Lung (tissue), 12 donors: ENCODE measurements around the gene ABCA7. TPM values are rescaled to one million over a fixed set of nuclear protein-coding genes. Genes with fewer than 3 reads are reported as not detected.
"Not testable (repeated sequence)": the region's sequence is repeated elsewhere in the genome, so short reads cannot be mapped to it uniquely, and the experiment has no call there.

ENCODE experiments used
- ATAC-seq: fragments of 200-7000 bp; cut with Tn5 transposase; one replicate; pipeline ENCODE4 v1.9.1; 2020; ENCODE audit warnings: moderate number of reproducible peaks; ENCODE audit not compliant: insufficient read depth, low FRiP score
- DNase-seq, 3 donors: peaks; one replicate each; pipeline ENCODE4 v3.0.0-alpha.2; 2013 to 2017
- H3K27ac ChIP-seq, 2 donors: one replicate each; pipeline ENCODE4 v1.5.1; 2013; ENCODE audit warnings: mild to moderate bottlenecking in 2 of 2, moderate library complexity in 2 of 2, control low read depth in 1 of 2, inconsistent platforms in 1 of 2, low read depth in 1 of 2, low read length in 1 of 2
- H3K27me3 ChIP-seq, 3 donors: one replicate each; pipeline ENCODE4 v1.5.1; 2013; ENCODE audit warnings: low read length in 2 of 3; ENCODE audit not compliant: control insufficient read depth in 3 of 3, insufficient read depth in 3 of 3
- H3K36me3 ChIP-seq, 4 donors: one replicate each; pipeline ENCODE4 v1.5.1; 2013; ENCODE audit warnings: low read length in 4 of 4, mild to moderate bottlenecking in 1 of 4, moderate library complexity in 1 of 4; ENCODE audit not compliant: control insufficient read depth in 4 of 4, insufficient read depth in 4 of 4
- H3K4me1 ChIP-seq, 5 donors: one replicate each; pipeline ENCODE4 v1.5.1; 2013; ENCODE audit warnings: low read length in 5 of 5, mild to moderate bottlenecking in 2 of 5, moderate library complexity in 1 of 5; ENCODE audit not compliant: control insufficient read depth in 5 of 5, insufficient read depth in 5 of 5
- H3K4me3 ChIP-seq: one replicate; pipeline ENCODE4 v1.5.1; 2013; ENCODE audit warnings: mild to moderate bottlenecking, control low read depth, moderate library complexity
- H3K9ac ChIP-seq, 2 donors: one replicate each; pipeline ENCODE4 v1.5.1; 2013; ENCODE audit warnings: low read length in 2 of 2, control low read depth in 1 of 2; ENCODE audit not compliant: insufficient read depth in 1 of 2
- H3K9me3 ChIP-seq, 4 donors: one replicate each; pipeline ENCODE4 v1.5.1; 2013; ENCODE audit warnings: low read length in 3 of 4, mild to moderate bottlenecking in 1 of 4, moderate library complexity in 1 of 4; ENCODE audit not compliant: control insufficient read depth in 4 of 4, insufficient read depth in 3 of 4
- CTCF ChIP-seq: IDR thresholded peaks from 2 replicates; pipeline ENCODE4 v1.5.1; 2012; ENCODE audit warnings: mild to moderate bottlenecking; ENCODE audit errors: control extremely low read depth, extremely low read depth
- WGBS, 2 donors: extraction: QIAGEN DNeasy Blood & Tissue Kit; methylation state at CpG; one replicate each; pipeline ENCODE4 v1.1.7; 2013; 5-methylcytosine and 5-hydroxymethylcytosine counted together
- polyA plus RNA-seq, 2 donors: library from polyadenylated mRNA; stranded (reverse); fragments of 200-250 nt; gene quantifications; one replicate each; pipeline ENCODE4 v1.2.1, GENCODE V29; 2013
- total RNA-seq, 2 donors: library from RNA; depleted of rRNA in 1 of 2; stranded (reverse); fragments of >200 nt in 1 of 2; gene quantifications; one replicate each; pipeline ENCODE4 v1.2.1, GENCODE V29; 2014 to 2021
- donor health status: control.
- donor health status: control.
- donor health status: Bipolar disorder and iron deficiency.
- donor health status: healthy.
- donor health status: DM: yes; HTN: yes; CAD: no.

The ABCA7 gene
- total and polyA plus RNA-seq, 4 donors, result 20.1 to 54.4 (median 41.7) TPM

DNA sequence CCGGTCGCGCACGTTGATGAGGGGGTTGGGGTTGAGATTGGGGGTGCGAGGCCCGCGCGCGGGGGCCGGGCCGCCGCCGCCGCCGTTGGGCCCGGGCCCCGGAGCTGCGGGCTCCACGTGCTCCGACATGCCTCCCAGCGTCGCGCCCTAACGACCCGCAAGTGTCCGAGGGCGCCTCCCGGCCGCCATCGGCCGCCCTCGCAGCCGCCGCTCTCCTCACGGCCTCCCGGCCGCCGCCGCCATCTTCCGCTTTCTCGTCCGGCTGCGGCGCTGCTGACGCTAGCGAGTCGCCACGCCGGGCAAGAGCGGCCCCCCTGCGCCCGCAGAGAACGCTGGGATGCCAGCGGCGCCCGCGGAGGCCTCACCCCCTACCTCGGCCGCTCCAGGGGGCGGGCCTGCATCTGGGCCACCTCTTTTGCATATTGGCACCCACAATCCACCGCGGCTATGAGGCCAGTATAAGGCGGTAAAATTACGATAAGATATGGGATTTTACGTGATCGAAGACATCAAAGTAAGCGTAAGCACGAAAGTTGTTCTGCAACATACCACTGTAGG lies 19.0 kb upstream of the ABCA7 start, which contains the start of gene TMEM259:
TSS of gene TMEM259 (minus strand) at position 256 of the 558 bp plus-strand sequence. CDS start at position 129, 127 bp downstream.
- H3K36me3 ChIP-seq, result peaks cover 0 to 5% (median 0%) of the 10 kb centered on the region in 4 donors
- no peaks in the 10 kb centered on the region for H3K27me3 ChIP-seq
- no peak for TF ChIP-seq CTCF
- ATAC-seq (peak; percentile 95), DNase-seq (peak; percentile 99)
- peak within 1 kb of the TSS; percentile 90 to 96 for H3K27ac ChIP-seq
- H3K4me3 ChIP-seq, result peak within 1 kb of the TSS; percentile 87
- WGBS, 2 donors, result 0% methylated on average over 35 to 68 of the region's 68 CpGs
- H3K9ac ChIP-seq, result peak within 1 kb of the TSS; percentile 39 to 95
- no peaks in the 10 kb centered on the region for H3K9me3 ChIP-seq
- H3K4me1 ChIP-seq, result peaks cover 6 to 40% (median 7%) of the 10 kb centered on the region in 5 donors

- not testable (repeated sequence) for H3K36me3 ChIP-seq, H3K27me3 ChIP-seq, H3K4me3 ChIP-seq, DNase-seq, H3K27ac ChIP-seq, ATAC-seq, H3K9ac ChIP-seq, H3K9me3 ChIP-seq
- peaks cover 0 to 23% (median 6%) of the 10 kb centered on the region in 5 donors for H3K4me1 ChIP-seq
- WGBS, 2 donors, result 82 to 86% methylated on average over 5 of the region's 5 CpGs
These were observed 16.1 kb upstream of the ABCA7 start for GRCh38 chr19:1023883-1024188.

- WGBS, 2 donors, result 89 to 92% methylated on average over 6 of the region's 6 CpGs
- not testable (repeated sequence) for H3K9ac ChIP-seq, H3K27me3 ChIP-seq, ATAC-seq, DNase-seq, H3K36me3 ChIP-seq, H3K4me3 ChIP-seq, H3K27ac ChIP-seq, H3K9me3 ChIP-seq
- peaks cover 0 to 16% (median 2%) of the 10 kb centered on the region in 5 donors for H3K4me1 ChIP-seq
These were observed 14.8 kb upstream of the ABCA7 start for GRCh38 chr19:1025080-1025479.

DNA sequence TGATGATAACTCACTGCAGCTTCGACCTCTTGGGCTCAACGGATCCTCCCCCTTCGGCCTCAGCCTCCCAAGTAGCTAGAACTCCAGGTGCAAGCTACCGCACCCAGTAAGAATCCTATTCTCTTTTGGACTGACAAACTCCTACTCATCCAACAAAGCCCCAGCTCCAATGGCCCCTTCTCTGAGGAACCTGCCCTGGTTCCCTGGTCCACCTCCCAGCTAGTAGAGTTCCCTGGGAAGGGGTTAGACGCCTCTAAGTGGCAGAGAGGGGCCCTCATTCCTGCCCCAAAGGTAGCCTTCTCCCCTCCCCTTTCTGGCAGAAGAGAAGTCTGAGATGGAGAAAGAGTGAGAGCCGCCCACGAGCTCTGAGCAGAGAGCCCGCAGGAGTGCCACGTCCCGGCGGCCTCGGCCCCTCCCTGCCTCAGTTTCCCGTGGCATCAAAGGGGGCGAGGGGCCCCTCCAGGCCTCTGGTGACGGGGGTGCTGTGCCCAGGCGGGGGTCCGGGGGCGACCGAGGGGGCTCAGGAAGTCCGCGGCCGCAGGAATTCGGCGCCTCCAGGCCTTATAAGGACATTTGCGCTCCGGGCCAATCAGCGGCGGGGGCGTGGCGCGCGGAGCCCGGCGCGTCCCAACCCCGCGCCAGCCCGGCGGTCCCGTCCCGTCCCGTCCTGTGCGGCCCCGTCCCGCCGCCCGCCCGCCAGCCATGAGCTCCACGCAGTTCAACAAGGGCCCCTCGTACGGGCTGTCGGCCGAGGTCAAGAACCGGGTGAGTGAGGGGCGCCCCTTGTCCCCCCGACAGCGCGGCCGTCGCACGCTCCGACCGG lies 13.7 kb upstream of the ABCA7 start, which contains the start of gene CNN2:
TSS of gene CNN2 (plus strand) at position 649 of the 823 bp plus-strand sequence. CDS start at position 703, 54 bp downstream.
- WGBS, 2 donors, result 5 to 8% methylated on average over 49 to 63 of the region's 63 CpGs
- peak; percentile 90 to 92 (median 91) for DNase-seq

More for the DNA sequence above, 13.7 kb upstream of the ABCA7 start, which contains the start of gene CNN2:
- Histone ChIP-seq H3K4me3 (peak within 1 kb of the TSS; percentile 80), H3K4me1 (peaks cover 0 to 14% (median 2%) of the 10 kb centered on the region in 5 donors), H3K27me3 (no peaks in the 10 kb centered on the region), H3K27ac (peak within 1 kb of the TSS; percentile 91 to 99), H3K36me3 (peaks cover 0 to 5% (median 0%) of the 10 kb centered on the region in 4 donors), H3K9me3 (no peaks in the 10 kb centered on the region), H3K9ac (peak within 1 kb of the TSS; percentile 59 to 77)
- TF ChIP-seq CTCF, result no peak
- ATAC-seq, result peak; percentile 79
